ENCODE results near the gene TBC1D22A. TPM values are rescaled to one million over a fixed set of nuclear protein-coding genes. Genes with fewer than 3 reads are reported as not detected.

TBC1D22A gene
- total RNA-seq, 3 donors from 2014 or later, result 35.6 to 51.9 (median 41.8) TPM

- TF ChIP-seq, protein P1, sequence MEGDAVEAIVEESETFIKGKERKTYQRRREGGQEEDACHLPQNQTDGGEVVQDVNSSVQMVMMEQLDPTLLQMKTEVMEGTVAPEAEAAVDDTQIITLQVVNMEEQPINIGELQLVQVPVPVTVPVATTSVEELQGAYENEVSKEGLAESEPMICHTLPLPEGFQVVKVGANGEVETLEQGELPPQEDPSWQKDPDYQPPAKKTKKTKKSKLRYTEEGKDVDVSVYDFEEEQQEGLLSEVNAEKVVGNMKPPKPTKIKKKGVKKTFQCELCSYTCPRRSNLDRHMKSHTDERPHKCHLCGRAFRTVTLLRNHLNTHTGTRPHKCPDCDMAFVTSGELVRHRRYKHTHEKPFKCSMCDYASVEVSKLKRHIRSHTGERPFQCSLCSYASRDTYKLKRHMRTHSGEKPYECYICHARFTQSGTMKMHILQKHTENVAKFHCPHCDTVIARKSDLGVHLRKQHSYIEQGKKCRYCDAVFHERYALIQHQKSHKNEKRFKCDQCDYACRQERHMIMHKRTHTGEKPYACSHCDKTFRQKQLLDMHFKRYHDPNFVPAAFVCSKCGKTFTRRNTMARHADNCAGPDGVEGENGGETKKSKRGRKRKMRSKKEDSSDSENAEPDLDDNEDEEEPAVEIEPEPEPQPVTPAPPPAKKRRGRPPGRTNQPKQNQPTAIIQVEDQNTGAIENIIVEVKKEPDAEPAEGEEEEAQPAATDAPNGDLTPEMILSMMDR (IDR thresholded peaks at IDR 0.05), result no peak
- intact Hi-C loops (cut with DNase I, micrococcal nuclease), result no loop called here
- DNase-seq (no peak), ATAC-seq (no peak)
- no peak overlapping the region for H3K4me3 ChIP-seq
- no peaks in the 10 kb centered on the region for H3K9me3 ChIP-seq
- no peaks in the 10 kb centered on the region for H3K36me3 ChIP-seq (ENCODE audit: low read depth)
- no peaks in the 10 kb centered on the region for H3K4me1 ChIP-seq (ENCODE audit: low read depth)
Measured at GRCh38 chr22:46884365-46884764, 121.9 kb downstream of the TBC1D22A start.

GRCh38 chr22:46887978-46888377, 125.5 kb downstream of the TBC1D22A start:
- no peaks in the 10 kb centered on the region for H3K4me1 ChIP-seq (ENCODE audit: low read depth)
- intact Hi-C loops (cut with DNase I, micrococcal nuclease), result no loop called here
- TF ChIP-seq, protein P1 (IDR thresholded peaks at IDR 0.05), result no peak
- no peaks in the 10 kb centered on the region for H3K36me3 ChIP-seq (ENCODE audit: low read depth)
- no peak overlapping the region for H3K4me3 ChIP-seq
- DNase-seq, result no peak
- no peak for ATAC-seq
- no peaks in the 10 kb centered on the region for H3K9me3 ChIP-seq

DNA sequence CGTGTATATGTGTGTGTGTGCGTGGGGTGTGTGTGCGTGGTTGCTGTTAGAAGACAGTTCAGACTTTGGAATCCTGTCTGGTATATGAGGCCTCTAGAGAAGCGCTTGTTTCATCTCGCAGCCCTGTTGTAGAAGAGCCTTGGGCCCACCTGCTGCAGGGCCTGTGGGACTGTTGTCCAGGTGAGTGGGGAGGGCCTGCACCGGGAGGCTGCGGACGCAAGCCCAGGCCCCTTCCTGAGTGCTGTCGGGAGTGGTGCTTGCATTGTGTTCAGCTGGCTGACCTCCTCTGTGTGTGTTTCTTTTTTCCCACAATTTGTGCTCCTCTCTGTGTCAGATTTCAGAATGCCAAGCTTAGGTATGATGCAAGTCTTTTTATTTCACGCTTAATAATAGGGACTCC, 128.4 kb downstream of the TBC1D22A start:
- no peak for DNase-seq
- H3K36me3 ChIP-seq (ENCODE audit: low read depth), result no peaks in the 10 kb centered on the region
- TF ChIP-seq, protein P1 (IDR thresholded peaks at IDR 0.05), result no peak
- H3K4me3 ChIP-seq, result no peak overlapping the region
- no peaks in the 10 kb centered on the region for H3K9me3 ChIP-seq
- H3K4me1 ChIP-seq (ENCODE audit: low read depth), result no peaks in the 10 kb centered on the region
- ATAC-seq, result no peak
- intact Hi-C loops (cut with DNase I, micrococcal nuclease), result no loop called here

GRCh38 chr22:46891382-46891951, 129.0 kb downstream of the TBC1D22A start:
- no peak for ATAC-seq
- Histone ChIP-seq H3K9me3 (no peaks in the 10 kb centered on the region), H3K36me3 (ENCODE audit: low read depth) (no peaks in the 10 kb centered on the region), H3K4me1 (ENCODE audit: low read depth) (no peaks in the 10 kb centered on the region), H3K4me3 (no peak overlapping the region)
- intact Hi-C loops (cut with DNase I, micrococcal nuclease), result no loop called here
- TF ChIP-seq, protein P1 (IDR thresholded peaks at IDR 0.05), result no peak
- no peak for DNase-seq

GRCh38 chr22:46892866-46893265, 130.4 kb downstream of the TBC1D22A start:
- no peak overlapping the region for H3K4me3 ChIP-seq
- H3K4me1 ChIP-seq (ENCODE audit: low read depth), result no peaks in the 10 kb centered on the region
- ATAC-seq (no peak), DNase-seq (no peak)
- H3K9me3 ChIP-seq, result no peaks in the 10 kb centered on the region
- H3K36me3 ChIP-seq (ENCODE audit: low read depth), result no peaks in the 10 kb centered on the region
- TF ChIP-seq, protein P1 (IDR thresholded peaks at IDR 0.05), result no peak
- intact Hi-C loops (cut with DNase I, micrococcal nuclease), result no loop called here
